H1 (cell line): ENCODE measurements around the gene COBLL1.

ENCODE experiments used
- BRCA1 ChIP-seq: IDR thresholded peaks from 2 replicates; pipeline ENCODE4 v1.6.1; 2012; ENCODE audit warnings: low read depth, low read length, improper control_type of control experiment
- CREB1 ChIP-seq: IDR thresholded peaks from 2 replicates; pipeline ENCODE4 v1.6.1; 2012; ENCODE audit warnings: inconsistent platforms
- EGR1 ChIP-seq: IDR thresholded peaks from 2 replicates; pipeline ENCODE4 v1.6.1; 2011; ENCODE audit warnings: low read depth, low read length, borderline replicate concordance
- EZH2 ChIP-seq: fragments of 200-600 bp; sonication (generic); IDR thresholded peaks from 2 replicates; pipeline ENCODE4 v1.7.1; 2012; ENCODE audit warnings: low read depth, mild to moderate bottlenecking, moderate library complexity, low read length, inconsistent platforms; ENCODE audit not compliant: severe bottlenecking
- FOSL1 ChIP-seq: IDR thresholded peaks from 2 replicates; pipeline ENCODE4 v1.6.1; 2011; ENCODE audit warnings: mild to moderate bottlenecking, low read depth, low read length, moderate library complexity; ENCODE audit not compliant: insufficient read depth
- GABPA ChIP-seq: IDR thresholded peaks from 2 replicates; pipeline ENCODE4 v1.6.1; 2011; ENCODE audit warnings: mild to moderate bottlenecking, low read length, moderate library complexity, borderline replicate concordance; ENCODE audit not compliant: insufficient read depth
- POLR2A ChIP-seq, 2 experiments: IDR thresholded peaks; 1 replicate in 1 of 2; 2 replicates in 1 of 2; pipeline ENCODE4 v1.6.1; 2011; ENCODE audit warnings: low read depth in 2 of 2, low read length in 2 of 2, mild to moderate bottlenecking in 2 of 2; ENCODE audit errors: control extremely low read depth in 1 of 2
- RBBP5 ChIP-seq: IDR thresholded peaks from 2 replicates; pipeline ENCODE4 v1.7.1; 2012; ENCODE audit warnings: low read depth, mild to moderate bottlenecking, inconsistent platforms, low read length, moderate library complexity, borderline replicate concordance
- SP1 ChIP-seq: IDR thresholded peaks from 2 replicates; pipeline ENCODE4 v1.6.1; 2011; ENCODE audit warnings: low read depth, low read length
- SUZ12 ChIP-seq: fragments of 200-600 bp; sonication (generic); IDR thresholded peaks from 2 replicates; pipeline ENCODE4 v1.6.1; 2012; ENCODE audit warnings: mild to moderate bottlenecking, inconsistent platforms, low read length, moderate library complexity, mixed read lengths
- TAF1 ChIP-seq: IDR thresholded peaks from 2 replicates; pipeline ENCODE4 v1.6.1; 2011; ENCODE audit warnings: mild to moderate bottlenecking, low read depth, low read length
- TF ChIP-seq, protein P1 (sequence below), 3 experiments: IDR thresholded peaks; 1 replicate in 2 of 3; 2 replicates in 1 of 3; pipeline versions ENCODE4 v1.5.1 to v1.6.1; 2011; ENCODE audit warnings: low read length in 3 of 3, mild to moderate bottlenecking in 3 of 3, inconsistent platforms in 2 of 3, low read depth in 1 of 3, moderate library complexity in 1 of 3; ENCODE audit not compliant: insufficient read depth in 1 of 3; ENCODE audit errors: control extremely low read depth in 1 of 3
- TF ChIP-seq, protein P2 (sequence below): IDR thresholded peaks from 2 replicates; pipeline ENCODE4 v1.6.1; 2011; ENCODE audit warnings: low read depth, mild to moderate bottlenecking, low read length; ENCODE audit not compliant: insufficient read depth

- TF ChIP-seq RBBP5: no peak
- TF ChIP-seq, protein P1, sequence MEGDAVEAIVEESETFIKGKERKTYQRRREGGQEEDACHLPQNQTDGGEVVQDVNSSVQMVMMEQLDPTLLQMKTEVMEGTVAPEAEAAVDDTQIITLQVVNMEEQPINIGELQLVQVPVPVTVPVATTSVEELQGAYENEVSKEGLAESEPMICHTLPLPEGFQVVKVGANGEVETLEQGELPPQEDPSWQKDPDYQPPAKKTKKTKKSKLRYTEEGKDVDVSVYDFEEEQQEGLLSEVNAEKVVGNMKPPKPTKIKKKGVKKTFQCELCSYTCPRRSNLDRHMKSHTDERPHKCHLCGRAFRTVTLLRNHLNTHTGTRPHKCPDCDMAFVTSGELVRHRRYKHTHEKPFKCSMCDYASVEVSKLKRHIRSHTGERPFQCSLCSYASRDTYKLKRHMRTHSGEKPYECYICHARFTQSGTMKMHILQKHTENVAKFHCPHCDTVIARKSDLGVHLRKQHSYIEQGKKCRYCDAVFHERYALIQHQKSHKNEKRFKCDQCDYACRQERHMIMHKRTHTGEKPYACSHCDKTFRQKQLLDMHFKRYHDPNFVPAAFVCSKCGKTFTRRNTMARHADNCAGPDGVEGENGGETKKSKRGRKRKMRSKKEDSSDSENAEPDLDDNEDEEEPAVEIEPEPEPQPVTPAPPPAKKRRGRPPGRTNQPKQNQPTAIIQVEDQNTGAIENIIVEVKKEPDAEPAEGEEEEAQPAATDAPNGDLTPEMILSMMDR (IDR thresholded peaks at IDR 0.05; ENCODE audit: control extremely low read depth in 1 of 3, insufficient read depth in 1 of 3, low read depth in 1 of 3, low read length in 3 of 3): no peak
- no peak for TF ChIP-seq GABPA
- TF ChIP-seq SUZ12: no peak
- TF ChIP-seq, protein P2, sequence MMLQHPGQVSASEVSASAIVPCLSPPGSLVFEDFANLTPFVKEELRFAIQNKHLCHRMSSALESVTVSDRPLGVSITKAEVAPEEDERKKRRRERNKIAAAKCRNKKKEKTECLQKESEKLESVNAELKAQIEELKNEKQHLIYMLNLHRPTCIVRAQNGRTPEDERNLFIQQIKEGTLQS: no peak
- TF ChIP-seq SP1: no peak
- TF ChIP-seq EZH2: no peak
- TF ChIP-seq TAF1: no peak
- TF ChIP-seq BRCA1: no peak
- no peak for TF ChIP-seq FOSL1
- TF ChIP-seq EGR1: no peak
- TF ChIP-seq CREB1: no peak
- TF ChIP-seq POLR2A (IDR thresholded peaks at IDR 0.05; ENCODE audit: control extremely low read depth in 1 of 2, low read depth in 2 of 2, low read length in 2 of 2): no peak
Observed at GRCh38 chr2:164642946-164643555, 198.6 kb downstream of the COBLL1 start.
